Upper lobe of right lung (tissue), 1 donor: ENCODE measurements around the gene CPB2. TPM values are rescaled to one million over a fixed set of nuclear protein-coding genes. Genes with fewer than 3 reads are reported as not detected.
A peak's percentile ranks its signal among the peaks of the same experiment; 100 is the strongest.

Experiments
- ATAC-seq: fragments of 200-7000 bp; cut with Tn5 transposase; one replicate; pipeline ENCODE4 v1.9.1; 2020; ENCODE audit warnings: mild to moderate bottlenecking, moderate library complexity
- DNase-seq: peaks from one replicate; pipeline ENCODE4 v3.0.0-alpha.2; 2020
- H3K27ac ChIP-seq: fragments of 200-600 bp; one replicate; pipeline ENCODE4 v1.8.0; 2022
- H3K27me3 ChIP-seq: fragments of 200-600 bp; one replicate; pipeline ENCODE4 v1.8.0; 2022; ENCODE audit warnings: mild to moderate bottlenecking
- H3K36me3 ChIP-seq: fragments of 200-600 bp; one replicate; pipeline ENCODE4 v1.8.0; 2022
- H3K4me1 ChIP-seq: fragments of 200-600 bp; one replicate; pipeline ENCODE4 v1.8.0; 2022
- H3K4me3 ChIP-seq: fragments of 200-600 bp; one replicate; pipeline ENCODE4 v1.8.0; 2022; ENCODE audit warnings: mild to moderate bottlenecking
- H3K9me3 ChIP-seq: fragments of 200-600 bp; one replicate; pipeline ENCODE4 v1.8.0; 2022
- intact Hi-C: fragments of 100-400 bp; cut with DNase I; formaldehyde crosslinking; loops from one replicate; pipeline ENCODE4 v1.11.0; 2022
- total RNA-seq: library from RNA; stranded (reverse); fragmentation: NEBNext Ultra II Directional; extraction: Animal tissue kit (Norgen Biotek cat#: 25700); gene quantifications from one replicate; pipeline ENCODE4 v1.2.1, GENCODE V29; 2021
- TF ChIP-seq, protein P1 (sequence below): fragments of 200-600 bp; IDR thresholded peaks from one replicate; pipeline ENCODE4 v1.8.0; 2022; ENCODE audit warnings: antibody characterized with exemption
- donor health status: DM: no; HTN: yes; CAD: no; lungs with severe emphysema.

The CPB2 gene
- total RNA-seq, 1 donor from 2014 or later: 74.4 TPM

DNA sequence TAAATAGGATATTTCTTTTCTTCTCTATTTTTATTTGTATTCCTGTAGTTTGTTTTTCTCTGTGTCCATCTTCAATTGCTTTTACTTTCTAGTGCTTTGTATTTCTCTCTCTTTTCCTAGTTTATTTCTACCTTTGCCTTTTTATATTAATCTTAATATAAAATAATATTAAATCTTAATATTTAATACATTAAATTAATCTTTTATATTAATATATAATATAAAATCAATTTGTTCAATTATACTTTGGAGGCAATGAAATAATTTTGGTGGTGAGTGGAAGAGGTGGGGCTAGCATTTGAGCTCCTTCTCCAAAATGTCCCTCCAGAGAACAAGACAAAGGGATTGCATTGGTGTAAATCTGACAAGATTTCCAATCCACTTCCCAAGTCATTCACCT lies 6.3 kb upstream of the CPB2 start:
- Histone ChIP-seq H3K27me3 (no peaks in the 10 kb centered on the region), H3K9me3 (no peaks in the 10 kb centered on the region), H3K4me3 (no peak overlapping the region), H3K27ac (no peak overlapping the region), H3K4me1 (no peaks in the 10 kb centered on the region), H3K36me3 (no peaks in the 10 kb centered on the region)
- DNase-seq: no peak
- intact Hi-C loops: no loop called here
- ATAC-seq: no peak
- TF ChIP-seq, protein P1, sequence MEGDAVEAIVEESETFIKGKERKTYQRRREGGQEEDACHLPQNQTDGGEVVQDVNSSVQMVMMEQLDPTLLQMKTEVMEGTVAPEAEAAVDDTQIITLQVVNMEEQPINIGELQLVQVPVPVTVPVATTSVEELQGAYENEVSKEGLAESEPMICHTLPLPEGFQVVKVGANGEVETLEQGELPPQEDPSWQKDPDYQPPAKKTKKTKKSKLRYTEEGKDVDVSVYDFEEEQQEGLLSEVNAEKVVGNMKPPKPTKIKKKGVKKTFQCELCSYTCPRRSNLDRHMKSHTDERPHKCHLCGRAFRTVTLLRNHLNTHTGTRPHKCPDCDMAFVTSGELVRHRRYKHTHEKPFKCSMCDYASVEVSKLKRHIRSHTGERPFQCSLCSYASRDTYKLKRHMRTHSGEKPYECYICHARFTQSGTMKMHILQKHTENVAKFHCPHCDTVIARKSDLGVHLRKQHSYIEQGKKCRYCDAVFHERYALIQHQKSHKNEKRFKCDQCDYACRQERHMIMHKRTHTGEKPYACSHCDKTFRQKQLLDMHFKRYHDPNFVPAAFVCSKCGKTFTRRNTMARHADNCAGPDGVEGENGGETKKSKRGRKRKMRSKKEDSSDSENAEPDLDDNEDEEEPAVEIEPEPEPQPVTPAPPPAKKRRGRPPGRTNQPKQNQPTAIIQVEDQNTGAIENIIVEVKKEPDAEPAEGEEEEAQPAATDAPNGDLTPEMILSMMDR: no peak

DNA sequence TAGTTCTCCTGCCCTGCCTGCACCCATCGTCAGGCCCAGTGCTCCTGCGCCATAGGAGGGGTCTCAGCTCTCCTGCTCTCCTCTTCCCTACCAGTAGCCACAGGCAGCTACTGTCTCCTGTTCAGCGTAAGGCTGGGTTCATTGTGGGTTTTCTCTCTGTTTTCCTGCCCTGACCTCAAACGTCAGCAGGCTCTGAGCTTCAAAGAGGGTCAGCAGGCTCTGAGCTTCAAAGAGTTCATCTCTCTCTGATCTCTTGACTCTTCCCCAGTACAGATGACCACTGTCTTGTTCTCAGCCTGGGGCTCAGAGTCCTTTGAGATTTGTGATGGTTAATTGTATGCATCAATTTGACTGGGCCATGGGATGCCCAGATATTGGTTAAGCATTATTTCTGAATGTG lies 4.6 kb upstream of the CPB2 start:
- Histone ChIP-seq H3K27me3 (no peaks in the 10 kb centered on the region), H3K4me1 (no peaks in the 10 kb centered on the region), H3K9me3 (no peaks in the 10 kb centered on the region), H3K4me3 (no peak overlapping the region), H3K36me3 (no peaks in the 10 kb centered on the region), H3K27ac (no peak overlapping the region)
- intact Hi-C loops: no loop called here
- DNase-seq (no peak), ATAC-seq (no peak)
- TF ChIP-seq, protein P1: no peak

DNA sequence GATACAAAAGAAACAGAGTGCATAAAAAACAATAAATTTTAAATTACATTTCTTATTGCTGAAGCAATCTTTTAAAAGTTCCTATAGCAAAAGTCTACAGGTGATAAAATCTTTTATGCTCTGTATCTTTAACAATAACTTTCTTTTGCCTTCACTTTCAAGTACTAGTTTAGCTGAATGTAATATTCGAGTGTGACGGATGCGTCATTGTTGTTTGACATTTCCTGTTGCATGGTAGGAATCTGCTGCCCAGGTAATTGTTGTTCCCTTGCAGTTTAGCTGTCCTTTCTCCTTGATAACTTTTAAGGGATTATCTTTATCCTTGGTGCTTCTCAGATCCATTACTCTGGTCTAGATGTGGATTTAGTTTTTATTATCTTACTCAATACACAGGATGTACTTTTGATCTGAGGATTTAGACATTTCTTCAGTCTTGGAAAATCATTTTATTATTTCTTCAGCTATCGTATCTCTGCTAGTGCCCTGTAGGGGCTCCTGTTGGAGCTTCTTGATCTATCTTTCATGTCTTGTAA lies 2.1 kb upstream of the CPB2 start:
- ATAC-seq (peak; percentile 36), DNase-seq (no peak)
- TF ChIP-seq, protein P1: no peak
- no peak overlapping the region for H3K27ac ChIP-seq
- H3K4me1 ChIP-seq: peaks cover 5% of the 10 kb centered on the region
- no peaks in the 10 kb centered on the region for H3K36me3 ChIP-seq
- intact Hi-C loops: no loop called here
- H3K9me3 ChIP-seq: no peaks in the 10 kb centered on the region
- no peak overlapping the region for H3K4me3 ChIP-seq
- no peaks in the 10 kb centered on the region for H3K27me3 ChIP-seq

DNA sequence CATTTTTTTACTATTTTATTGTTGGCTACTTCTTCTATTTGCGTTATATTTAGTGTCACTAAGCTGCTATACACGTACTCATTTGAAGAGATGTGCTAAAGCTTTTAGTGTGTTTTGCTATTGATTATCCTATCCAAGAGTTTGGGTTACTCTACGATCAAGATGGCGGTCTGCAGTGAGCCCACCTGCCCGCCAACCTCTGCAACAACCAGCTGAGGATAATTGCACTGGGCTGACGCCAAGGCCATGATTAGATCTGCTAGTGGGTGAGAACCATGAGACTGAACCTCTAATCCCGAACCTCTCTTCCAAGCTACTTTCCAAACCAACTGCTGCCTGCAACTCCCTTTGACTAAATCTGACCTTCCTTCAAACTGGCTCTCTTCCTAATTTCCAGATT lies 1.8 kb downstream of the CPB2 start:
- Histone ChIP-seq H3K36me3 (no peaks in the 10 kb centered on the region), H3K4me3 (peak overlapping the region; percentile 11), H3K4me1 (peaks cover 16% of the 10 kb centered on the region), H3K27ac (no peak overlapping the region), H3K9me3 (no peaks in the 10 kb centered on the region), H3K27me3 (no peaks in the 10 kb centered on the region)
- TF ChIP-seq, protein P1: no peak
- DNase-seq (no peak), ATAC-seq (no peak)
- intact Hi-C loops: no loop called here

DNA sequence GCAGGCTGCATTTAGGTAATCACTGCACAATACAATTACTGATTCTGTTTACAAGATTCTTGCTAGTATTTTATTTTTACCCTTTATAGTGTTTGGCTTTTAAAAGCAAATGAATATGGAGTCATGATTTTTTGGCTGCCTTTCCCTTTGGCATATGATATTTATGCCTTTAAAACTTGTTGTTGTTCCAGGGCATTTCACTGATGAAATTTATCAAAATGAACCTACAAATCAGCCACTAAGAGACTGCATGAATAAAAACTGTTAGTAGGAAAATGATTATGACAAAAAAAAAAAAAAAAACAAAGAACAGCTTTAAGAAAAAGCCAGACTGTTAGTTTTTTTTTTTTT lies 2.6 kb downstream of the CPB2 start:
- no peak for ATAC-seq
- TF ChIP-seq, protein P1: no peak
- Histone ChIP-seq H3K4me1 (peaks cover 16% of the 10 kb centered on the region), H3K4me3 (no peak overlapping the region), H3K27me3 (no peaks in the 10 kb centered on the region), H3K36me3 (no peaks in the 10 kb centered on the region), H3K9me3 (no peaks in the 10 kb centered on the region), H3K27ac (peak overlapping the region; percentile 2)
- intact Hi-C loops: no loop called here
- no peak for DNase-seq
